Fibroblast of skin of right quadriceps (primary cell): ENCODE data around the gene CSF3.
"Not testable (repeated sequence)": the region's sequence is repeated elsewhere in the genome, so short reads cannot be mapped to it uniquely, and the experiment has no call there.

Source experiments
- DNase-seq: peaks from one replicate; pipeline ENCODE4 v3.0.0-alpha.2; 2013

The CSF3 gene

DNA sequence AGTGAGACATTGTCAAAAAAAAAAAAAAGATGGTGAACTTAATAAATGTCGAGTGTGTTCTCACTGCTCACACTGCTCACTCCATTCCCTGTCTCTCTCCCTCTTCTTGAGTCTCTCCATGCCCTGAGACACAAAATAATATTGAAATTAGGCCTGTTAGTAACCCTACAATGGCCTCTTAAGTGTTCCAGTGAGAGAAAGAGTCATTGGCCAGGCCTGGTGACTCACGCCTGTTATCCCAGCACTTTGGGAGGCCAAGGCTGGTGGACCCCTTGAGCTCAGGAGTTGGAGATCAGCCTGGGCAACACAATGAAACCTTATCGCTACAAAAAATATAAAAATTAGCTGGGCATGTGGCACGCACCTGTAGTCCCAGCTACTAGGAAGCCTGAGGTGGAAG, 16.2 kb upstream of the CSF3 start:
- DNase-seq, result no peak

DNA sequence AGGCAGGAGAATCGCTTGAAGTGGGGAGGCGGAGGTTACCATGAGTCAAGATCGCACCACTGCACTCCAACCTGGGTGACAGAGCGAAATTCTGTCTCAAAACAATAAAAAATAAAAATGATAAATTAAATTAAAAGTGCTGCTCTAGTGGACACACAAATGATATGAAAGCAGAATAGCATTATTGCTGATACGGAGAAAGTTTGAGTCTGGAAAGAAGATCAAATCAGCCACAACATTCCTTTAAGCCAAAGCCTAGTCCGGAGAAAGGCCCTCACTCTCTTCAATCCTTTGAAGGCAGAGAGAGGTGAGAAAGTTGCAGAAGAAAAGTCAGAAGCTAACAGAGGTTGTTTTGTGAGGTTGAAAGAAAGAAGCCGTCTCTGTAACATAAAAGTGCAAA, 15.1 kb upstream of the CSF3 start:
- DNase-seq, result no peak

DNA sequence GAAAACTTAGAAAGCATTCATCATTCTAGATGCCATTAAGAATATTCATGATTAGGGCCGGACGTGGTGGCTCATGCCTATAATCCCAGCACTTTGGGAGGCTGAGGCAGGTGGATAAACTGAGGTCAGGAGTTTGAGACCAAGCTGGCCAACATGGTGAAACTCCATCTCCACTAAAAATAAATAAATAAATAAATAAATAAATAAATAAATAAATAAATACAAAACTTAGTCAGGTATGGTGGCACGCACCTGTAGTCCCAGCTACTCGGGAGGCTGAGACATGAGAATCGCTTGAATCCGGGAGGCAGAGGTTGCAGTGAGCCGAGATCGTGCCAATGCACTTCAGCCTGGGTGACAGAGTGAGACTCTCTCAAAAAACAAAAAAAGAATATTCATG, 13.9 kb upstream of the CSF3 start:
- not testable (repeated sequence) for DNase-seq

DNA sequence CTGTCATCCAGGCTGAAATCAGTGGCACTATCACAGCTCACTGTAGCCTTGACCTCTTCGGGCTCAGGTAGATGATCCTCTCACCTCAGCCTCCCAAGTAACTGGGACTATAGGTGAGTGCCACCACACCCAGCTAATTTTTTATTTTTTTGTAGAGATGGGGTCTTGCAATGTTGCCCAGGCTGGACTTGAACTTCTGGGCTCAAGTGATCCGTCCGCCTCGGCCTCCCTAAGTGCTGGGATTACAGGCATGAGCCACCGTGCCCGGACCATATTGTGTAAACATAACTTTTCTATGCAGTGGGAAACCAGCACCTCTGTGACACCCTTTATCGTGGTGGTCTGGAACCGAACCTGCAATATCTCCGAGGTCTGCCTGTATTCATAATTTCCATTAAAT, 11.2 kb upstream of the CSF3 start:
- DNase-seq, result no peak

DNA sequence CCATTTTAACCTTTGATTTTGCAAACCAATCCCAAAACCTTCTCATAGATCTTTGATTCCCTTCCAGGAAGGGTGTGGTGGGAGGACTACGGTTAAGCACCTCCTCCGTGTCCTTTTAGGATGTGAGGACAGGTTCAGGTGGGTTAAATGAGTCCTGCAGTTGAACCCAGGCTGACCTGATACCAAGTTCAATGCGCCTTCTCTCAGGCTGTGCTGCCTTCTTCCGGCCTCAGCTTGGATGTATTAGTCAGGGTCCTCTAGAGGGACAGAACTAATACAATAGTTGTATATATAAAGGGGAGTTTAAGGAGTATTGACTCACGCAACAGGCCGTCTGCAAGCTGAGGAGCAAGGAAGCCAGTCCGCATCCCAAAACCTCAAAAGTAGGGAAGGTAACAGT, 10.5 kb upstream of the CSF3 start:
- no peak for DNase-seq

DNA sequence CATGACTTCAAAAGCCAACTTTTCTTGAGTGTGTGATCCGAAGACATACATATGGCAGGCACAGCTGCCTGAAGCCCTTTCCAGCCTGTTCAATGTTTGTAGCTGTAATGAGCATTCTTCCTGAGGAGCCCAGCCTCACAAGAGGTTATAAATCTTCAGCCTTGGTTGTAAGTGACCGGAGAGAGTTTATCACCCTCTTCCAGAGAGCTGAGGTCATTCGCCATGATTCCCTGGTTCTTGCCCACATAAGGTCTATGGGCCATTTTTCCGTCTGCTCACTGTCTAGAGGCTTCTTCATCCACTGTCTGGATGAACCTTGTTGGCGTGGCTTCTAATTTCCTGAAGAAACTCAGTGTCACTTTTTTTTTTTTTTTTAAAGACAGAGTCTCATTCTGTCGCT, 9.7 kb upstream of the CSF3 start:
- DNase-seq, result no peak

DNA sequence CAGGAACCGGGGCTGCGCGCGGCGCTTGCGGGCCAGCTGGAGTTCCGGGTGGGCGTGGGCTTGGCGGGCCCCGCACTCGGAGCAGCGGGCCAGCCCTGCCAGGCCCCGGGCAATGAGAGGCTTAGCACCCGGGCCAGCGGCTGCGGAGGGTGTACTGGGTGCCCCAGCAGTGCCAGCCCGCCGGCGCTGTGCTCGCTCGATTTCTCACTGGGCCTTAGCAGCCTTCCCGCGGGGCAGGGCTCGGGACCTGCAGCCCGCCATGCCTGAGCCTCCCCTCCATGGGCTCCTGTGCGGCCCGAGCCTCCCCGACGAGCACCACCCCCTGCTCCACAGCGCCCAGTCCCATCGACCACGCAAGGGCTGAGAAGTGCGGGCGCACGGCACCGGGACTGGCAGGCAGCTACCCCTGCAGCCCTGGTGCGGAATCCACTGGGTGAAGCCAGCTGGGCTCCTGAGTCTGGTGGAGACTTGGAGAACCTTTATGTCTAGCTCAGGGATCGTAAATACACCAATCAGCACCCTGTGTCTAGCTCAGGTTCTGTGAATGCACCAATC, 4.2 kb upstream of the CSF3 start:
- not testable (repeated sequence) for DNase-seq

DNA sequence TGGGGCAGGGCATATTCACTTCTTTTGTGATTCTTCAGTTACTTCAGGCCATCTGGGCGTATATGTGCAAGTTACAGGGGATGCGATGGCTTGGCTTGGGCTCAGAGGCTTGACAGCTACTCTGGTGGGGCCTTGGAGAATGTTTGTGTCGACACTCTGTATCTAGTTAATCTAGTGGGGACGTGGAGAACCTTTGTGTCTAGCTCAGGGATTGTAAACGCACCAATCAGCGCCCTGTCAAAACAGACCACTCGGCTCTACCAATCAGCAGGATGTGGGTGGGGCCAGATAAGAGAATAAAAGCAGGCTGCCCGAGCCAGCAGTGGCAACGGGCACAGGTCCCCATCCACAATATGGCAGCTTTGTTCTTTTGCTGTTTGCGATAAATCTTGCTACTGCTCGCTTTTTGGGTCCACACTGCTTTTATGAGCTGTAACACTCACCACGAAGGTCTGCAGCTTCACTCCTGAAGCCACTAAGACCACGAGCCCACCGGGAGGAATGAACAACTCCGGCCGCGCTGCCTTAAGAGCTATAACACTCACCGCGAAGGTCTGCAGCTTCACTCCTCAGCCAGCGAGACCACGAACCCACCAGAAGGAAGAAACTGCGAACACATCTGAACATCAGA, 3.1 kb upstream of the CSF3 start:
- not testable (repeated sequence) for DNase-seq

DNA sequence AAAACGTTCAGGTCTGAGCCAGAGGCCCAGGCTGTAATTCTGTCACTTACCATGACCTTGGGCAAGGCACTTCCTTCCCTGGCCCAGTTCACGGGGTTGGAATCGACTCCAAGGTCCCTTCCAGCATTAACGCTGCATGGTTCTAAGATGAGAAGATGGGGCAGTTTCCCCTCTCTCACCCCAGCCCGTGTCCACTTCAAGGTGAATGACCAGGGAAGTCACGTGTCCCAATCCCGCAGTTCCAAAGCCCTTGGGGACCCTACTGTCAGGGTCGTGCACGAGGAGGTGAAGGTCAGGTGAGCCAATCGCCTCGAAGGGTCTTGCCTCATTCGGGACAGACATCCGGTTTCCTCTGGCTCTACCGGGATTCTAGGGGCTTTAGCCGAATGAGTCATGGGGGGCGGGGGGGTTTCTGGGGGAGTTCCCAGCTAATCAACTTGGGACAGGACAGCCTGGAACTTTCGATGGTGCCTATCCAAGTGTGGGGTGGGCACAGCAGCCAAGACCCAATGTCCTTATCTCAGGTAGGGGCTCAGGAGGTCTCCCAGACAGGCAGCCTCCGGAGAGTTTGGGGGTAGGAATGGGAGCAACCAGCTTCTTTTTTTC, 762 bp upstream of the CSF3 start:
- DNase-seq, result peak; percentile 26

DNA sequence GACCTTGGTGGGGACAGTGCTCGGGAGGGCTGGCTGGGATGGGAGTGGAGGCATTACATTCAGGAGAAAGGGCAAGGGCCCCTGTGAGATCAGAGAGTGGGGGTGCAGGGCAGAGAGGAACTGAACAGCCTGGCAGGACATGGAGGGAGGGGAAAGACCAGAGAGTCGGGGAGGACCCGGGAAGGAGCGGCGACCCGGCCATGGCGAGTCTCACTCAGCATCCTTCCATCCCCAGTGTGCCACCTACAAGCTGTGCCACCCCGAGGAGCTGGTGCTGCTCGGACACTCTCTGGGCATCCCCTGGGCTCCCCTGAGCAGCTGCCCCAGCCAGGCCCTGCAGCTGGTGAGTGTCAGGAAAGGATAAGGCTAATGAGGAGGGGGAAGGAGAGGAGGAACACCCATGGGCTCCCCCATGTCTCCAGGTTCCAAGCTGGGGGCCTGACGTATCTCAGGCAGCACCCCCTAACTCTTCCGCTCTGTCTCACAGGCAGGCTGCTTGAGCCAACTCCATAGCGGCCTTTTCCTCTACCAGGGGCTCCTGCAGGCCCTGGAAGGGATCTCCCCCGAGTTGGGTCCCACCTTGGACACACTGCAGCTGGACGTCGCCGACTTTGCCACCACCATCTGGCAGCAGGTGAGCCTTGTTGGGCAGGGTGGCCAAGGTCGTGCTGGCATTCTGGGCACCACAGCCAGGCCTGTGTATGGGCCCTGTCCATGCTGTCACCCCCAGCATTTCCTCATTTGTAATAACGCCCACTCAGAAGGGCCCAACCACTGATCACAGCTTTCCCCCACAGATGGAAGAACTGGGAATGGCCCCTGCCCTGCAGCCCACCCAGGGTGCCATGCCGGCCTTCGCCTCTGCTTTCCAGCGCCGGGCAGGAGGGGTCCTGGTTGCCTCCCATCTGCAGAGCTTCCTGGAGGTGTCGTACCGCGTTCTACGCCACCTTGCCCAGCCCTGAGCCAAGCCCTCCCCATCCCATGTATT, 1.1 kb downstream of the CSF3 start:
- no peak for DNase-seq

DNA sequence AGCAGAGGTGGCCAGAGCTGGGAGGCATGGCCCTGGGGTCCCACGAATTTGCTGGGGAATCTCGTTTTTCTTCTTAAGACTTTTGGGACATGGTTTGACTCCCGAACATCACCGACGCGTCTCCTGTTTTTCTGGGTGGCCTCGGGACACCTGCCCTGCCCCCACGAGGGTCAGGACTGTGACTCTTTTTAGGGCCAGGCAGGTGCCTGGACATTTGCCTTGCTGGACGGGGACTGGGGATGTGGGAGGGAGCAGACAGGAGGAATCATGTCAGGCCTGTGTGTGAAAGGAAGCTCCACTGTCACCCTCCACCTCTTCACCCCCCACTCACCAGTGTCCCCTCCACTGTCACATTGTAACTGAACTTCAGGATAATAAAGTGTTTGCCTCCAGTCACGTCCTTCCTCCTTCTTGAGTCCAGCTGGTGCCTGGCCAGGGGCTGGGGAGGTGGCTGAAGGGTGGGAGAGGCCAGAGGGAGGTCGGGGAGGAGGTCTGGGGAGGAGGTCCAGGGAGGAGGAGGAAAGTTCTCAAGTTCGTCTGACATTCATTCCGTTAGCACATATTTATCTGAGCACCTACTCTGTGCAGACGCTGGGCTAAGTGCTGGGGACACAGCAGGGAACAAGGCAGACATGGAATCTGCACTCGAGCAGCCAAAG, 2.3 kb downstream of the CSF3 start:
- no peak for DNase-seq

DNA sequence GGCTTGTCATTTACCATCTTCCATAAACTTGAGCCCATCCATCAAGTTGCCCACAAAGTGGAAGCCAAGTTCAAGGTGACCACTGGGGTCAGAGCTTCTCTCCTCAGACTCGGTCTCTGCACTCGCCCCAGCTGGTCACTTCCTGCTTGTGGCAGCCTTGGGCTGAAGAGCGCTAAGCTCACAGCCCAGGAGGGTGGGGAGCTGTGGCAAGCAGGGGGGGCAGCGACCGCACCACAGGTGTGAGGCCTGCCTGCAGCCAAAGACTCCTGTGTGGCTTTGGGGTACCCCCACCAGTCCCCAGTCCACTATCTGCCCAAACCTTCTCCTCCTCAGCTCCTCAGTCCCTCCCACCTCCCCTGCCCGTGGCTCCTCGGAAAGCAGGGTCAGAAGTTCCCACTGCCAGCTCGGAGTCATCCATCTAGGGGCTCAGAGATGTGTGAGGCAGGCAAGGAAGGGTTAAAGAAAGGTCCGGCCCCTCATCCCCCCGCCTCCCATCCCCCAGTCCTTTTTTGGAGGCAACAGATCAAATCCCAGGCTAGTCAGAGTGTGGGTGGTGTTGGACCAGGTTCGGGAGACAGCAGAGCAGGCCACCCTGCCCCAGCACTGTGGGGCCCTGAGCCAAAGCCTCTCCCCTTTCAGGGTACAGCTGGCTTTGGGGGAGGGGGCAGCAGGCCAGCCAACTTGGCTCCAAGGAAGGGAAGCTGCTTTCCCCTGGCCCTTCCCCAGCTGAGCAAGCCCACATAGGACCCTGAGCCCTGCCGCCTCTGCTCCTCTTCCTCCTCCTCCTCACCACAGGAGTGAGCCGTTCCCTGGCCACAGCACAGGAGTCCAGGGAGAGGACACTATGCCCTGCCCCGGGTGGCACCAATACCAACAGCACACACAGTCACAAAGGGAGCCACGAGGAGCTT, 3.2 kb downstream of the CSF3 start:
- peak; percentile 47 for DNase-seq

DNA sequence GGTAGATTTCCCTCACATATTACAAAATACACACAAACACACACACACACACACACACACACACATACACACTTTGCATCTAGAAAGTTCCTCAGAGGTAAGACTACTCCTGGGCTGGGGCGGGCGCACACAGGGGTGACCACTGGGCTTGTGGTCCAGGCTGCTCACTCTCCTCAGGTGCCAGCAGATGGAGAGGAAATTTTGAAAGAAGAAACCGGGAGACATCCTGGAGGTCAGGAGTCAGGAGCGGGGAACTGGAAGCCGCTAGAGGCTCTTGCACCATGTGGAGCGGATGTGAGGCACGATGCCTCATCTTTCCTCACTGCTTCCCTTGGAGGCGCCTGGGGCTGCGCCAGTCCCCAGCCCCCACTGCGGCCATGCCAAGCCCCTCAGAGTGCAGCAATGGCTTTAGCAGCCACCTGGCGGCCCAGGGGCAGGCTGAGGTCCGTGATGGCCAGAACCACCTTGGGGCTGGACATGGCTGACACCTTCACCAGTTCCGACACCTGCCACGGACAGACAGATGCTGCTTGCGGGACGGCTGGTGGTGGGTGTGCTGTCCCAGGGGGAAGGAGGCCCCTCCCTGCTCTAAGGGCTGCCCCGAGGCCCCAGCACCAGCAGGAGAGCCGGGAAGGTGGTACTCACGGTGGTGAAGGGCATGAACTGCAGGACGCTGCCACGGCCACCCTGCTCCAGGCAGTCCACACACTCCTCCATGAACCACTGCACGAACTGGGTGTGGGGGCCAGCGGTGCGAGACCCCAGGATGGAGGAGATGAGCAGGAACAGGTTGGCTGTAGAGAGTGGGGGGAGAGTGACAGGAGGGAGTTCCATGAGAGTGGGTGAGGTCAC, 4.1 kb downstream of the CSF3 start:
- DNase-seq, result peak; percentile 71

DNA sequence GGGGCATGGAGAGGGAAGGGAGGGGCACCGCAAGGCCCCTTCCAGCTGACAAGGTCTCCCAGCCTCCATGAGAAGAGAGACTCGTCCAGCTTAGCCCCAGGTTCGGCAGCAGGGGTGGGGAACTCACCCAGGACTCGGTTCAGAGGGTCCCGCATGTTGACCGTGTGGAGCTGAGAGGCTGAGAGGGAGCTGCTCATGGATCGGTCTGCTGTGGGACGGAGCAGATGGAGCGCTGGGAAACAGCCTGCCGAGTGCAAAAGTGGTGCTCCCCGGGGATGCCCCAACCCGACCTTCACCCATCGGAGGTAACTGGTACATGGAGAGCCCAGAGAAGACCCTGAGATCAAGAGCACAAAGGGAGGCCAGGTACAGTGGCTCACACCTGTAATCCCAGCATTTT, 4.9 kb downstream of the CSF3 start:
- DNase-seq, result no peak

DNA sequence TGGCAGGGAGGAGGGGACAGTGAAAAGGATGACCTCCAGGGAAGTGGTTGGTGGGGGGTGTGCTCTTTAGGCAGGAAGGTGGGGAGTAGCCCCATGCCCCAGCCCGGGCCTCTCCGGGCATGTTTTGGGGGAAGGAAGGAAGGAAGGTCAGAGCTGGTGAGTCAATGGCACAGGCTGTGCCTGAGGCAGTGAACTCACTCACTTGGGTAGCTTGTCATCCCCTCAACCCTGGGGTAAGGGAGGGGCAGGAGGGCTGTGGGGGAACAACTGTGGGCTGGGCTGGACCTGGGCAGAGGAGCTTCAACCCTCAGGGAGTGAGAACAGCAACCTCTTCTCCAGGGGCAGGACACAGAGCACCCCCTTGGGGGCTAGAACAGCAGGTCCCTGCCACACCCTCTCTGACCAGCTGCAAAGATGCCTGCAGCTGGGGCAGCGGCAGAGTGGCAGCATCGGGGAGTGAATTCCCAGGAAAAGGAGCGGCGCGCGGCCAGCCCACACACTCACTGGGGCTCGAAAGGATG, 6.3 kb downstream of the CSF3 start:
- DNase-seq, result peak; percentile 61

DNA sequence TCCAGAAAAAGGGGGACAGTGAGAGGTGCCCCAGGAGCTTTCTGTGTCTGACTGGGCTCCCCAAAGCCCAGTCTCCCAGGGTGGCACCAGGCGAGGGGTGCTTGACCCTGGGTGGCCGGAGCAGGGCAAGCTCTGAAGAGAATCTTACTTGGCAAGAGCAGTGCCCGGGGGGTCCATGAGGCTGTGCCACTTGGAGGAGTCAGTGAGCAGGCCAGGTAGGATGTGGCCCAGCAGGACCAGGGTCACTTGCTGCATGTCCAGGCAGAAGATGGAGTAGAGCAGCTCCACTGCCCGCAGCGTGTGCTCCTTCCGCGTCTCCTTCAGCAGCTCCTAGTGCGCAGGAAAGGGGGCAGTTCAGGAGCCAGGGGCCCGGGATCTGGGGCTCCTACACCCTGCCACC, 7.3 kb downstream of the CSF3 start:
- no peak for DNase-seq

DNA sequence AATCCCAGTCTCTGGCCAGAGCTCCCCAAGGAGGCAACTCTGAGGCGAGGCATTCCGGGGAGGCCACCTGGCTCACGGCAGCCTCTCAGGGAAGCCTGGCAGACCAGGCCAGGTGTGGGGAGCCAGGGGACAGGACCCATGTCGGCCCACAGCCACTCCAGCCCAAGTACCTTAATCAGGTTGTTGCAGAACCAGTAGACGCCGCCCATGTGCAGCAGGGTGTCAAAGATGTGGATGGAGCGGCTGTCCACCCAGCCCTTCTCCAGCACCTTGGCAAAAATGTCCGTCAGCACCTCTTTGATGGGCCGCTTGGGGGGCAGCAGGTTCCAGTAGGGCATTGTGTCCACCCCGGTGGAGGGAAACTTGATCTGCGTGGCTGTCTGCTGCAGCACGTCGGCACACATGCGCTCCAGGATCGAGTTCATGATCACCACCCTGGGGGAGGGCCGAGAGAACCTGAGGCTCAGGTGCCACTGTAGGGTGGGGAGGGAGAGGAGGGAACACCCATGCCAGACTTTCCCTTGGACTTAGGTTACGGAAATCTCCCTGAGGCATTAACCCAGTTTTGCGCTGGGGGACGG, 7.8 kb downstream of the CSF3 start:
- DNase-seq, result no peak

DNA sequence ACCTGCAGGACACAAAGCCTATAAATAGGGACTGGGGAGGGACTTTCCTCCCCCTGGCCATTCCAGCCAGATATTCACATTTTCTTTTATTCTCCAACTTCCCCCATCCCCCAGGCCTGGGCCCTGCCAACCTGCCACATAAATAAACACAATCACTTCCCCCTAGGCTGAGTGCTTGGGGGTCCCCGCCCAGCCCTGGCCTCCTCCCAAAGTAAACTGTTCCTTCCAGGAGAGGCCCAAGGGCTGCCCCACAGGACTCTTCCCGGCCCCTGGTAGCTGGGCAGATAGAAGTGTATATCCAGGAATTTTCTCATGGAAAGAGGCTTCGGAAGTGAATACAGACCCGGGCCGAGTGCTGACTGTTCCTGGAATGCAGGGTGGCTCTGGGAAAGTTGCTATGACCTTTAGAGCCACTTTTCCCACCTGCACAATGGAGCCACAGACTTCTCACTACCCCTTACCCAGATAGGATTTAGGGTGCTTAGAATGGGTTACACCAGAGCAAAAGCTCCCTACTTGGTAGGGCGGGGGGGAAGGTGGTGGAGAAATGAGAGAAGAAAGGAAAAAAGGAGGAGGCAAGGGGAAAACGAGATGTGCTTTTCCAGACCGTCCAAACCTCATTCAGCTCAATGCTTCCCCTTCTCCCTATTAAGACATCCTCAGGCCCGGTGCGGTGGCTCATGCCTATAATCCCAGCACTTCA, 8.5 kb downstream of the CSF3 start:
- no peak for DNase-seq

DNA sequence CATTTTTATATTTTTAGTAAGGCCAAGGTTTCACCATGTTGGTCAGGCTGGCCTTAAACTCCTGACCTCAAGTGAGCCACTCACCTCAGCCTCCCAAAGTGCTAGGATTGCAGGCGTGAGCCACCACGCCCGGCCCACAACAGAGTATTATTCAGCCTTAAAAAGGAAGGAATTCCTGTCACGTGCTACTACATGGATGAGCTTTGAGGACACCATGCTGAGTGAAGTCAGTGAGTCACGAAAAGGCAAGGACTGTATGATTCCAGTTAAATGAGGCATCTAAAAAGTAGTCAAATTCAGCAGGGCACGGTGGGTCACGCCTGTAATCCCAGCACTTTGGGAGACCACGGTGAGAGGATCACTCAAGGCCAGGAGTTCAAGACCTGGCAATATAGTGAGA, 9.7 kb downstream of the CSF3 start:
- DNase-seq, result no peak

DNA sequence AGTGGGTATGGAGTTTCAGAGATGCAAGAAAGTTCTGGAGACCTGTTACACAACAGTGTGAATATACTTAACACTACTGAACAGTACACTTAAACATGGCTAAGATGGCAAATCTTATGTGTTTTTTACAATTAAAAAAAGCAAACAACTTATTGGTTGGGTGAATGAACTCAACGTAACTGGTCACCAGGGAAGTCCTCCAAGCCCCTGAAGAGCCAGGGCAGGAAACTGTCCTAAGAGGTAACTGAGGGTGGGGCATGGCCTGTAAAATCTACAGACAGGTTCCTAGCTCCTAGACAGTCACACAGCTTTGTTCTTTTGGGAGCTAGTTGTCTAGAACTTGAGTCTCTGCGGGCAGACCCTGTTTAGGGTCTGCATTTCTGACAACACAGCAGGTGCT, 10.3 kb downstream of the CSF3 start:
- no peak for DNase-seq
